Stimulated activated CD8-positive, alpha-beta memory T cell treated with anti-CD3 and anti-CD28 coated beads, Interleukin-15, amount 100 ng/mL, for 48 hours (primary cell): ENCODE data around the gene PLP2.
"Not testable (repeated sequence)": the region's sequence is repeated elsewhere in the genome, so short reads cannot be mapped to it uniquely, and the experiment has no call there.

Source experiments
- DNase-seq, 2 donors: peaks; one replicate each; pipeline ENCODE4 v3.0.0-alpha.2; 2020; ENCODE audit warnings: low read depth in 2 of 2

The PLP2 gene, protein sequence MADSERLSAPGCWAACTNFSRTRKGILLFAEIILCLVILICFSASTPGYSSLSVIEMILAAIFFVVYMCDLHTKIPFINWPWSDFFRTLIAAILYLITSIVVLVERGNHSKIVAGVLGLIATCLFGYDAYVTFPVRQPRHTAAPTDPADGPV

GRCh38 chrX:49171752-49172279 is at the start of gene PLP2:
PLP2 (plus strand) TSS chrX:49171898; CDS start chrX:49172001, 103 bp downstream.
- DNase-seq: peak; percentile 70 to 72

DNA sequence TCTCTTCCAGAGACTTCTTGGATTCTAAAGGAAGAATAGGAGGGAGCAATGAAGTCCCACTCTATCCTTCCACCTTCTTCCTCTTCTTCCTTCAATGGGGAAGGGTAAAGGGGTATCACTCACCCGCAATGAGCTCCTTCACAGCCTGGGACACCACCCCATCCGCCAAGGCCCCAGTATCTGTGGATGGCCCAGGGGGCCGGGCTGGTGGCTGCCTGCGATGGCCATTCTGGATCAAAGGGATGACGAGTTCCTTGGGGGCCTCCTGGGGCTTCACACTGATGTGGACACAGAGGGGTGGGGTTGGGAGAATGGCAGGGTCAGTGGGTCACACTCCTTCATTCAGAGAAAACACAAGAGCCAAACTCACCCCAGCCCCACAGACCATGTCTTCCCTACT is 49.2 kb upstream of the PLP2 start:
- no peak for DNase-seq

DNA sequence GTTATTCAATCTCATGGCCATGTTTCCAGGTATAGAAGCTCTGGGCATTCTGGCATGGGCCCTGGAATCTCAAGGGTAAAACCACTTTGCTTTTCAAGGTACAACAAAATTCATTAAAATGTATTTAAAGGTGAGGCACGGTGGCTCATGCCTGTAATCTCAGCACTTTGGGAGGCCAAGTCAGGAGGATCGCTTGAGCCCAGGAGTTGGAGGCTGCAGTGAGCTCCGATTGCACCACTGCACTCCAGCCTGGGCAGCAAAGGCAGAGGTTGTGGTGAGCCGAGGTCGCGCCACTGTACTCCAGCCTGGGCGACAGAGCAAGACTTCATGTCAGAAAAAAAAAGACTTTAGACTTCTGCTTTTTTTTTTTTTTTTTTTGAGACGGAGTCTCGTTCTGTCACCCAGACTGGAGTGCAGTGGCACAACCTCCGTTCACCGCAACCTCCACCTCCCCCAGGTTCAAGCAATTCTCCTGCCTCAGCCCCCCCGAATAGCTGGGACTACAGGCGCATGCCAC is 43.9 kb upstream of the PLP2 start:
- DNase-seq: not testable (repeated sequence)

DNA sequence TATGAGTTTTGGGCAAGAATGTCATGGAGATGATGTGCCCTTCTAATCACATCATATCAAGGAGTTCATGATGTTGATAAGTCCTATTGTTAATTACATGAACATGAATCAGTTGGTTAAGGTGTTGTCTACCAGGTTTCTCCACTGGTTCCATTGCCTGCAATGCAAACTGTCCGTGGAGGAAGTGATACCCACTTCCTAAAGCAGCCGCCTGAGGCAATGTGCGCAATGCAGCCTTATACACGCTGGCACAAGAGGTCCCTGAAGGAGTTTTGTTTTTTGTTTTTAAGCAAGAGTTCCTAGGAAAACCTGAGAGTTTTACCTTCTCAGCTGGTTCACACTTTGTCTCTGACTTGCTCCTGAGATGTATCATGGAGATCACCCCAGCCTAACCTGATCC is 42.3 kb upstream of the PLP2 start:
- DNase-seq: no peak

DNA sequence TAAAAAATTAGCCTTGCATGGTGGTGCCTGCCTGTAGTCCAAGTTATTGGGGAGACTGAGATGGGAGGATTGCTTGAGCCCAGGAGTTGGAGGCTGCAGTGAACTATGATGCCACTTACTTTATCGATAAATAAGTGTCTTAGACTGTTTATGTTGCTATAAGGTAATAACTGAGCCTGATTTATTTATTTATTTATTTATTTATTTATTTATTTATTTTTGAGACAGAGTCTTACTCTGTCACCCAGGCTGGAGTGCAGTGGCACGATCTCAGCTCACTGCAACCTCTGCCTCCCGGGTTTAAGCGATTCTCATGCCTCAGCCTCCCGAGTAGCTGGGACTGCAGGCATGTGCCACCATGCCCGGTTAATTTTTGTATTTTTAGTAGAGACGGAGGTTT is 39.4 kb upstream of the PLP2 start:
- DNase-seq: not testable (repeated sequence)

GRCh38 chrX:49133759-49134158 is 37.9 kb upstream of the PLP2 start:
- no peak for DNase-seq

DNA sequence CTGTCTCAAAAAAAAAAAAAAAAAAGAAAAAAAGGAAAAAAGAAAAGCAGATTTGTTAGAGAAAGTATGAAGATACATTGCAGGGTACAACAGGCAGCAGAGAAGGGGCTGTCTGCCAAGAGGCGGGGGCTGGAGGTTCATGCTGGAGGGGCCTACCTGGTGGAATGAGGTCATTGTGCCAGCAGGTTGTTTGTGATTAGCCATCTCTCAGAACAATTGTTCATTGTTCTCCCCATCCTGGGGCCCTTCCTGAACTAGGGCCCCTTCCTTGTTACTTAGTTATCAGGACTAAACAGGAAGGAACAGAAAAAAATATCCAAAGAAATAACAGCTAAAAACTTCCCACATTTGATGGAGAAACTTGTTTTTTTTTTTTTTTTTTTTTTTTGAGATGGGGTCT is 34.2 kb upstream of the PLP2 start:
- DNase-seq: no peak

- DNase-seq: no peak
These were observed 32.0 kb upstream of the PLP2 start for GRCh38 chrX:49139713-49140112.

- DNase-seq: not testable (repeated sequence)
These were observed 29.4 kb upstream of the PLP2 start for GRCh38 chrX:49142264-49142663.

- not testable (repeated sequence) for DNase-seq
These were observed 28.5 kb upstream of the PLP2 start for GRCh38 chrX:49143154-49143553.

DNA sequence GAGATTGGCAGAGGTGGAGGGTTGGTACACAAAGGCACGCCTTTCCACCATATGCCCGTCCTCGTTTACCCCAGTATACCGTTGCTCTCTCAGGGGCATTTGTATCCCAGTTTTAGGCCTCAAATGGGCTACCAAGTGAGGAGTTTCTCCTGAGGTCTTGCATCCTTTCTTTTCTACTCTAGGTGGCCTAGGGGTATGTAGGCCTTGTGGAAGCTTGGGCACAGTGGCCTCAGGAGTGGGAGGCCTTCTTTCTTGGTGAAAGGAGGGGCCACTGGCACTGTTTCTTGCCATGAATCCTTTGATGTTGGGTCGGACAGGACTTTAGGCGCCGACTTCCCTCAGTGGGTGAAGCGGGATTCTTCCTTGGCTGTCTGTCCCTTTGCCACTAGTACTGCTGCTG is 24.4 kb upstream of the PLP2 start:
- DNase-seq: no peak

GRCh38 chrX:49147936-49148335 is 23.8 kb upstream of the PLP2 start:
- no peak for DNase-seq

GRCh38 chrX:49148390-49149100 is 23.2 kb upstream of the PLP2 start:
- not testable (repeated sequence) for DNase-seq

DNA sequence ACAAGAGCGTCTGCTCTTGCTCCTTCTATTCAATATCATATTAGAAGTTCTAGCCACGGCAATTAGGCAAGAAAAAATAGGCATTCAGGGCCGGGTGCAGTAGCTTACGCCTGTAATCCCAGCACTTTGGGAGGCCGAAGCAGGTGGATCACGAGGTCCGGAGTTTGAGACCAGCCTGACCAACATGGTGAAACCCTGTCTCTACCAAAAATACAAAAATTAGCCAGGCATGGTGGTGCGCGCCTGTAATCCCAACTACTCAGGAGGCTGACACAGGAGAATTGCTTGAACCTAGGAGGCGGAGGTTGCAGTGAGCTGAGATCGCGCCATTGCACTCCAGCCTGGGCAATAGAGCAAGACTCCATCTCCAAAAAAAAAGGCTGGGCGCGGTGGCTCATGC is 22.4 kb upstream of the PLP2 start:
- DNase-seq: not testable (repeated sequence)

GRCh38 chrX:49153467-49153866 is 18.2 kb upstream of the PLP2 start:
- no peak for DNase-seq

DNA sequence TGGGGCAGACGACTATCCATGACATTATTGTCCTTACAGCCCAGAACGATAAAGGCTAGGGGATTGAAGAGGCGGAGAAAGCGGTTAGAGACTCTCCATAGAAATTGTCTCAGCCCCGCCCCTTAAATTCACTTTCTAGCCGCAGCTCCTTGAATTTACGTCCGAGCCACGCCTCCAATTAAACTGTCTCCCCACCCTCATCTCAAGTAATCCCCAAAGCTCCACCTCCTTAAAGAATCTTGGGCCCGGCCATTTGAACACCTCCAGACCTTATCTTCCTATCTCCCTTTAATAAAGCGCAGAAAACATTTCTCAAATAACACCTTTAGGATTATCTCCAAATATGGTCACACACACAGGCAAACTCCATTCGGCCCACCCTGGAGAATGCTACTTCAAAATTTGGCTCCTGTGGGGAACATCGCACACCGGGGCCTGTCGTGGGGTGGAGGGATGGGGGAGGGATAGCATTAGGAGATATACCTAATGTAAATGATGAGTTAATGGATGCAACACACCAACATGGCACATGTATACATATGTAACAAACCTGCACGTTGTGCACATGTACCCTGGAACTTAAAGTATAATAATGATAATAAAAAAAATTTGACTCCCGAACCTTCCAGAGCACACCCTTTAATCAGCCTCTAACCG is 16.3 kb upstream of the PLP2 start:
- no peak for DNase-seq

GRCh38 chrX:49155900-49156837 is 15.5 kb upstream of the PLP2 start:
- peak; percentile 74 to 78 for DNase-seq

DNA sequence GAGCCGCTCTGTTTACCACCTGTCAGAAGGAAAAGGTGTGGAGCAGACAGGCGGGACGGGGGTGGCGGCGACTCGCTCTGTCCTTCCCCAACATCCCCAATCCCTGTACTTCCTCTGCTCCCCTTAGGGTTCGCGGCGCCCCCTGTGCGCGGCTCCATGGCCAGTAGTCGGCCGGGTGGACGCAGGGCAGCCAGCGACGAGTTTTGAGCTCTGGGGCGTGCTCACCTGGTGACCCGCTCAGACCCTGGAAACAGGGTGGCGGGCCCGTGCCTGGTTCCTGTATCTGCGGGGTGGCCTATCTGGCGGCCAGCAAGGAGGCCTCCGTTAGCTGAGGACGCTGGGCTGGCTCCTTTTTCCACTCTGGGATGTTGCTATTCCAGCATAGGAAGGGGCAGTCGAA is 14.5 kb upstream of the PLP2 start:
- no peak for DNase-seq

DNA sequence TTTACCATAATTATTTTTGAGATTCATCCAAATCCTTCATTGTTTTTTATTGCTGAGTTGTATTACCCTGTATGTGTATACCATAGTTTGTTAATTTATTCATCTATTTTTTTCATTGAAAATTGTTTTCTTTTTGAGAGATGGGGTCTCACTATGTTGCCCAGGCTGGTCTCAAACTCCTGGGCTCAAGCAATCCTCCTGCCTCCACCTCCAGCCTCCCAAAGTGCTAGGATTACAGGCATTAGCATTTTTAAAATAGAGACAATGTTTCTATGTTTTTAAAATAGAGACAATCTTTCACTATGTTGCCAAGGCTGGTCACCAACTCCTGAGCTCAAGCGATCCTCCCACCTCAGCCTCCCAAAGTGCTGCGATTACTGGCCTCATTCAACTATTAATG is 10.8 kb upstream of the PLP2 start:
- no peak for DNase-seq

DNA sequence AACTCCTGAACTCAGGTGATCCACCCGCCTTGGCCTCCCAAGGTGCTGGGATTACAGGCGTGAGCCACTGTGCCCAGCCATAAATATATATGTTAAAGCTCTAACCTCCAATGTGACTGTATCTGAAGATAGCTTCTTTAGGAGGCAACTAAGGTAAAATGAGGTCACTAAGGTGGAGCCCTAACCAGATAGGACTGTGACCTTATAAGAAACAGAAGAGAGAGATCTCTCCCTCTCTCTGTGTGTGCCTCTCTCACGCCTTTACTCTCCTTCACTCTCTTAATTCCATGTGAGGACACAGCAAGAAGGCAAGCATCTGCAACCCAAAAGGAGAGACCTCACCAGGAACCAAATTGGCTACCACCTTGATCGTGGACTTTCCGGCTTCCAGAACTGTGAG is 10.1 kb upstream of the PLP2 start:
- DNase-seq: no peak

DNA sequence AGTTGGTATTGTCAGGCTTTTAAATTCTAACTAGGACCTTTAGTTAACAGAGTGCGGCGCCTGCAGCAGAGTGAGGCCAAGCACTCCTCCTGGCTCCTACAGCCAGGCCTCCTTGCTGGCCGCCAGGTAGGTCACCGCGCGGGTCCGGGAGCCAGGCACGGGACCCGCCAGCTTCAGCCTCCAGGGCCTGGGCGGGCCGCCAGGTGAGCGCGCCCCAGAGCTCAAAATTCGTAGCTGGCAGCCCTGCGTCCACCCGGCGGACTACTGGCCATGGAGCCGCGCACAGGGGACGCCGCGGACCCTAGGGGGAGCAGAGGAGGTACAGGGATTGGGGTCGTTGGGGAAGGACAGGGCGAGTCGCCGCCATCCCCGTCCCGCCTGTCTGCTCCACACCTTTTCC is 9.1 kb upstream of the PLP2 start, which contains the start of gene MAGIX:
TSS of gene MAGIX (plus strand) at position 139 of the 400 bp plus-strand sequence. CDS start at position 271, 132 bp downstream.
- no peak for DNase-seq
